Stimulated activated CD8-positive, alpha-beta memory T cell treated with anti-CD3 and anti-CD28 coated beads, Interleukin-4, amount 100 ng/mL, for 4 hours (primary cell): ENCODE measurements around the gene MYLK.

Experiments used
- DNase-seq, 2 donors: peaks; one replicate each; pipeline ENCODE4 v3.0.0-alpha.2; 2020; ENCODE audit warnings: low read depth in 2 of 2, low spot score in 1 of 2

The MYLK gene

GRCh38 chr3:123832692-123833397, 51.3 kb downstream of the MYLK start:
- DNase-seq, result no peak

- DNase-seq, result no peak
Measured at GRCh38 chr3:123831420-123831819, 52.7 kb downstream of the MYLK start.

GRCh38 chr3:123821920-123822319, 62.2 kb downstream of the MYLK start:
- no peak for DNase-seq

GRCh38 chr3:123819949-123820348, 64.2 kb downstream of the MYLK start:
- DNase-seq, result no peak

- DNase-seq, result no peak
Measured at GRCh38 chr3:123818921-123819429, 65.2 kb downstream of the MYLK start.

GRCh38 chr3:123818324-123818920, 65.7 kb downstream of the MYLK start:
- DNase-seq, result no peak

- no peak for DNase-seq
Measured at GRCh38 chr3:123817413-123817812, 66.7 kb downstream of the MYLK start.

GRCh38 chr3:123816673-123817207, 67.4 kb downstream of the MYLK start:
- DNase-seq, result no peak

GRCh38 chr3:123815981-123816380, 68.2 kb downstream of the MYLK start:
- DNase-seq, result no peak

- DNase-seq, result no peak
Measured at GRCh38 chr3:123813876-123814275, 70.3 kb downstream of the MYLK start.

- no peak for DNase-seq
Measured at GRCh38 chr3:123809597-123809996, 74.5 kb downstream of the MYLK start.

GRCh38 chr3:123808812-123809211, 75.3 kb downstream of the MYLK start:
- DNase-seq, result no peak

- DNase-seq, result no peak
Measured at GRCh38 chr3:123807820-123808219, 76.3 kb downstream of the MYLK start.

GRCh38 chr3:123805504-123805903, 78.6 kb downstream of the MYLK start:
- DNase-seq, result no peak

- DNase-seq, result no peak
Measured at GRCh38 chr3:123805101-123805500, 79.0 kb downstream of the MYLK start.

- DNase-seq, result no peak
Measured at GRCh38 chr3:123804676-123805075, 79.5 kb downstream of the MYLK start.

- no peak for DNase-seq
Measured at GRCh38 chr3:123803521-123803920, 80.6 kb downstream of the MYLK start.

- DNase-seq, result no peak
Measured at GRCh38 chr3:123802007-123802625, 82.0 kb downstream of the MYLK start.

- no peak for DNase-seq
Measured at GRCh38 chr3:123801474-123801873, 82.7 kb downstream of the MYLK start.

- no peak for DNase-seq
Measured at GRCh38 chr3:123800362-123800682, 83.8 kb downstream of the MYLK start.

- DNase-seq, result no peak
Measured at GRCh38 chr3:123799544-123800361, 84.4 kb downstream of the MYLK start.
